SU-DHL-6 (cell line): ENCODE results near the gene RPGRIP1L.

Experiments used
- CTCF ChIP-seq: fragments of 200-600 bp; sonication (generic); IDR thresholded peaks from one replicate; pipeline ENCODE4 v1.5.1; 2017; ENCODE audit warnings: antibody characterized with exemption, mild to moderate bottlenecking, low read length, moderate library complexity; ENCODE audit not compliant: insufficient read depth, poor library complexity, severe bottlenecking
- EZH2phosphoT487 ChIP-seq: fragments of 200-600 bp; sonication (generic), shearing (Covaris generic); conservative IDR thresholded peaks from 2 replicates; pipeline ENCODE4 v1.6.1; 2018; ENCODE audit warnings: mild to moderate bottlenecking, antibody characterized with exemption, low read length, moderate library complexity, mixed read lengths

- TF ChIP-seq CTCF (no peak), EZH2phosphoT487 (no peak)
These were observed 144.9 kb downstream of the RPGRIP1L start for GRCh38 chr16:53558710-53559109.
